HepG2 (cell line): ENCODE measurements around the gene BLOC1S4. TPM values are rescaled to one million over a fixed set of nuclear protein-coding genes. Genes with fewer than 3 reads are reported as not detected.

Experiments
- CBFB ChIP-seq: sonication (generic); formaldehyde crosslinking; IDR thresholded peaks from 2 replicates; pipeline ENCODE4 v1.4.0; 2020; ENCODE audit warnings: missing genetic modification reagents
- FOXJ3 ChIP-seq: sonication (generic); formaldehyde crosslinking; IDR thresholded peaks from 2 replicates; pipeline ENCODE4 v1.4.0; 2020; ENCODE audit warnings: missing genetic modification reagents, mild to moderate bottlenecking, borderline replicate concordance
- FOXO1 ChIP-seq: sonication (generic); formaldehyde crosslinking; IDR thresholded peaks from 2 replicates; pipeline ENCODE4 v1.4.0; 2020; ENCODE audit warnings: missing genetic modification reagents
- KAT8 ChIP-seq: IDR thresholded peaks from 2 replicates; pipeline ENCODE4 v1.6.1; 2016; ENCODE audit warnings: missing genetic modification reagents, missing compliant biosample characterization
- MIXL1 ChIP-seq: IDR thresholded peaks from 2 replicates; pipeline ENCODE4 v1.6.1; 2016
- PAF1 ChIP-seq: IDR thresholded peaks from 2 replicates; pipeline ENCODE4 v1.6.1; 2016; ENCODE audit warnings: missing genetic modification reagents, missing compliant biosample characterization
- SALL1 ChIP-seq: sonication (generic); formaldehyde crosslinking; IDR thresholded peaks from 2 replicates; pipeline ENCODE4 v1.8.0; 2022; ENCODE audit warnings: mild to moderate bottlenecking, missing genetic modification reagents
- SNRNP70 ChIP-seq: fragments of 200-400 bp; formaldehyde crosslinking; IDR thresholded peaks from 2 replicates; pipeline ENCODE4 v1.6.1; 2017; ENCODE audit warnings: mild to moderate bottlenecking, low read depth, low read length, moderate library complexity
- TMF1 ChIP-seq: sonication (generic); formaldehyde crosslinking; IDR thresholded peaks from 2 replicates; pipeline ENCODE4 v1.8.1; 2022; ENCODE audit warnings: low read depth, missing genetic modification reagents
- YEATS4 ChIP-seq: sonication (generic); formaldehyde crosslinking; IDR thresholded peaks from 2 replicates; pipeline ENCODE4 v1.4.0; 2020; ENCODE audit warnings: missing genetic modification reagents, borderline replicate concordance
- ZBTB42 ChIP-seq: sonication (generic); formaldehyde crosslinking; IDR thresholded peaks from 2 replicates; pipeline ENCODE4 v1.5.0; 2020; ENCODE audit warnings: mild to moderate bottlenecking, missing genetic modification reagents
- ZNF343 ChIP-seq: sonication (generic); formaldehyde crosslinking; IDR thresholded peaks from 2 replicates; pipeline ENCODE4 v1.4.0; 2020; ENCODE audit warnings: mild to moderate bottlenecking, missing genetic modification reagents
- ZNF350 ChIP-seq: sonication (generic); formaldehyde crosslinking; IDR thresholded peaks from 2 replicates; pipeline ENCODE4 v1.4.0; 2020; ENCODE audit warnings: mild to moderate bottlenecking, low read depth, missing genetic modification reagents, borderline replicate concordance
- ZNF670 ChIP-seq: sonication (generic); formaldehyde crosslinking; IDR thresholded peaks from 2 replicates; pipeline ENCODE4 v1.8.0; 2022; ENCODE audit warnings: mild to moderate bottlenecking, missing genetic modification reagents, borderline replicate concordance
- ZNF720 ChIP-seq: sonication (generic); formaldehyde crosslinking; IDR thresholded peaks from 2 replicates; pipeline ENCODE4 v1.4.0; 2020; ENCODE audit warnings: missing genetic modification reagents
- polyA plus RNA-seq, 8 experiments: library from polyadenylated mRNA; depleted of rRNA in 3 of 8; stranded (reverse) in 7 of 8; unstranded in 1 of 8; fragments of >200 nt; fragmentation: Illumina TruSeq in 4 of 8; extraction: Trizol in 4 of 8; gene quantifications; 2 replicates each; pipeline versions ENCODE4 v1.2.1 to v1.2.3, GENCODE V29; 2011 to 2016; ENCODE audit warnings: low read depth in 4 of 8, missing spikeins in 1 of 8, mixed read lengths in 1 of 8; ENCODE audit not compliant: insufficient read depth in 1 of 8
- total RNA-seq, 5 experiments: library from RNA; depleted of rRNA; stranded (reverse); fragments of >200 nt; fragmentation: Illumina TruSeq; extraction: Trizol; gene quantifications; 2 replicates each; pipeline ENCODE4 v1.2.3, GENCODE V29; 2016; ENCODE audit warnings: low read depth in 1 of 5
- TF ChIP-seq, protein P1 (sequence below), 2 experiments: sonication (generic) in 1 of 2; formaldehyde crosslinking in 1 of 2; IDR thresholded peaks; 2 replicates each; pipeline versions ENCODE4 v1.4.0 to v1.6.1; 2018 to 2020; ENCODE audit warnings: missing genetic modification reagents in 2 of 2, borderline replicate concordance in 1 of 2, low read depth in 1 of 2, mild to moderate bottlenecking in 1 of 2, missing biosample characterization in 1 of 2
- TF ChIP-seq, protein P2 (sequence below): sonication (generic); formaldehyde crosslinking; IDR thresholded peaks from 2 replicates; pipeline ENCODE4 v1.4.0; 2020; ENCODE audit warnings: missing genetic modification reagents, borderline replicate concordance
- TF ChIP-seq, protein P3 (sequence below): sonication (generic); formaldehyde crosslinking; IDR thresholded peaks from 2 replicates; pipeline ENCODE4 v1.4.0; 2020; ENCODE audit warnings: missing genetic modification reagents
- TF ChIP-seq, protein P4 (sequence below): sonication (generic); formaldehyde crosslinking; IDR thresholded peaks from 2 replicates; pipeline ENCODE4 v1.5.0; 2020; ENCODE audit warnings: missing genetic modification reagents
- TF ChIP-seq, protein P5 (sequence below): sonication (generic); formaldehyde crosslinking; IDR thresholded peaks from 2 replicates; pipeline ENCODE4 v1.8.0; 2022; ENCODE audit warnings: mild to moderate bottlenecking, missing genetic modification reagents, moderate library complexity

The BLOC1S4 gene
- total and polyA plus RNA-seq, 2 of the 13 experiments (the other 11 are each of a cell fraction or from before 2014, with no cell fraction given), result 15.5 to 20.9 TPM

DNA sequence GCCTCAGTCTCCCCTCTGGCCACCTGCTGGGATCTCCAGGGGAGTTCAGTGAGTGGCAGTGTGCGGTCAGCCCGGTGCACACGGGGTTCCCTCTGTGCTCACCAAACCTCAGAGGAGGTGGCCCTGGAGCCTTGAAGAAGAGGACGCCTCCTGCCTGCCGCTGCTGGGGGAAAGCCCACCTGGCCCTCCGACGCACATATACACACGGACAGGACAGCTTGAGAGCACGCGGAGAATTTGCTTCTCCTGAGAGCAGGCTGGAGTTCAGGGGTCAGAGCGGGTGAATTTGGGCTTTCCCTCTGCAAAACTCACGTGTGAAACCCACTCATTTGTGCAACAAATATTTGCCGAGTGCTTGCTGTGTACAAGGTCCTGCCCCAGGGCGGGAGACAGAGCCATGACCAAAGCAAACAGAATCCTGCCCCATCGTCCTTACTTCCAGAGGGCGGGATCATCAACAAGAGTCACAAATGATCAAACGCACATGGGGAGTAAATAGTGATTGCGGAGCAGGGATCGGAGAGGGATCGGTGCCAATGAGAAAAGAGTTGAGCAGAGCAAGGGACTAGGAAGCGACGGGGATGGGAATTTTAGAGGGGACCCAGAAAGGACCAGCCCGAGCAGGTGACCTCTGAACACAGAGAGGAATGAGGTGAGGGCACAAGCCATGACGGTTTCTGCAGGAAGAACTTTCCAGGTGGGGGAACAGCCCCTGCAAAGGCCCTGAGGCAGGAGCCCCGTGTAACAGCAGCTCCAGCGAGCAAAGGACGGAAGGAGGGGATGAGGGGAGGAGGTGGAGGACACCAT, 17.6 kb downstream of the BLOC1S4 start (continued):
- TF ChIP-seq ZNF720 (no peak), ZBTB42 (CRISPR knock-in tag) (no peak), SNRNP70 (no peak), ZNF343 (CRISPR knock-in tag) (no peak; the same call in 1 of the 2 replicates), YEATS4 (no peak), TMF1 (no peak; the same call in 1 of the 2 replicates), PAF1 (CRISPR knock-in tag) (no peak), FOXJ3 (peak; percentile 89), SALL1 (CRISPR knock-in tag) (peak; percentile 98), MIXL1 (CRISPR knock-in tag) (peak; percentile 86; the same call in 1 of the 2 replicates), ZNF350 (peak; percentile 72; the same call in 1 of the 2 replicates), CBFB (CRISPR knock-in tag) (no peak), KAT8 (CRISPR knock-in tag) (peak; percentile 57), ZNF670 (CRISPR knock-in tag) (0 out of 2 replicates have a peak, but pooled peaks have one; percentile 63), FOXO1 (CRISPR knock-in tag) (peak; percentile 87)
- TF ChIP-seq, protein P1, sequence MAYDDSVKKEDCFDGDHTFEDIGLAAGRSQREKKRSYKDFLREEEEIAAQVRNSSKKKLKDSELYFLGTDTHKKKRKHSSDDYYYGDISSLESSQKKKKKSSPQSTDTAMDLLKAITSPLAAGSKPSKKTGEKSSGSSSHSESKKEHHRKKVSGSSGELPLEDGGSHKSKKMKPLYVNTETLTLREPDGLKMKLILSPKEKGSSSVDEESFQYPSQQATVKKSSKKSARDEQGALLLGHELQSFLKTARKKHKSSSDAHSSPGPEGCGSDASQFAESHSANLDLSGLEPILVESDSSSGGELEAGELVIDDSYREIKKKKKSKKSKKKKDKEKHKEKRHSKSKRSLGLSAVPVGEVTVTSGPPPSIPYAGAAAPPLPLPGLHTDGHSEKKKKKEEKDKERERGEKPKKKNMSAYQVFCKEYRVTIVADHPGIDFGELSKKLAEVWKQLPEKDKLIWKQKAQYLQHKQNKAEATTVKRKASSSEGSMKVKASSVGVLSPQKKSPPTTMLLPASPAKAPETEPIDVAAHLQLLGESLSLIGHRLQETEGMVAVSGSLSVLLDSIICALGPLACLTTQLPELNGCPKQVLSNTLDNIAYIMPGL (CRISPR knock-in tag; IDR thresholded peaks at IDR 0.05; ENCODE audit: borderline replicate concordance in 1 of 2, low read depth in 1 of 2), result peak; percentile 39 to 43; a peak in 1 of 4 replicates
- TF ChIP-seq, protein P2, sequence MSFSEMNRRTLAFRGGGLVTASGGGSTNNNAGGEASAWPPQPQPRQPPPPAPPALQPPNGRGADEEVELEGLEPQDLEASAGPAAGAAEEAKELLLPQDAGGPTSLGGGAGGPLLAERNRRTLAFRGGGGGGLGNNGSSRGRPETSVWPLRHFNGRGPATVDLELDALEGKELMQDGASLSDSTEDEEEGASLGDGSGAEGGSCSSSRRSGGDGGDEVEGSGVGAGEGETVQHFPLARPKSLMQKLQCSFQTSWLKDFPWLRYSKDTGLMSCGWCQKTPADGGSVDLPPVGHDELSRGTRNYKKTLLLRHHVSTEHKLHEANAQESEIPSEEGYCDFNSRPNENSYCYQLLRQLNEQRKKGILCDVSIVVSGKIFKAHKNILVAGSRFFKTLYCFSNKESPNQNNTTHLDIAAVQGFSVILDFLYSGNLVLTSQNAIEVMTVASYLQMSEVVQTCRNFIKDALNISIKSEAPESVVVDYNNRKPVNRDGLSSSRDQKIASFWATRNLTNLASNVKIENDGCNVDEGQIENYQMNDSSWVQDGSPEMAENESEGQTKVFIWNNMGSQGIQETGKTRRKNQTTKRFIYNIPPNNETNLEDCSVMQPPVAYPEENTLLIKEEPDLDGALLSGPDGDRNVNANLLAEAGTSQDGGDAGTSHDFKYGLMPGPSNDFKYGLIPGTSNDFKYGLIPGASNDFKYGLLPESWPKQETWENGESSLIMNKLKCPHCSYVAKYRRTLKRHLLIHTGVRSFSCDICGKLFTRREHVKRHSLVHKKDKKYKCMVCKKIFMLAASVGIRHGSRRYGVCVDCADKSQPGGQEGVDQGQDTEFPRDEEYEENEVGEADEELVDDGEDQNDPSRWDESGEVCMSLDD, result no peak
- TF ChIP-seq, protein P3, sequence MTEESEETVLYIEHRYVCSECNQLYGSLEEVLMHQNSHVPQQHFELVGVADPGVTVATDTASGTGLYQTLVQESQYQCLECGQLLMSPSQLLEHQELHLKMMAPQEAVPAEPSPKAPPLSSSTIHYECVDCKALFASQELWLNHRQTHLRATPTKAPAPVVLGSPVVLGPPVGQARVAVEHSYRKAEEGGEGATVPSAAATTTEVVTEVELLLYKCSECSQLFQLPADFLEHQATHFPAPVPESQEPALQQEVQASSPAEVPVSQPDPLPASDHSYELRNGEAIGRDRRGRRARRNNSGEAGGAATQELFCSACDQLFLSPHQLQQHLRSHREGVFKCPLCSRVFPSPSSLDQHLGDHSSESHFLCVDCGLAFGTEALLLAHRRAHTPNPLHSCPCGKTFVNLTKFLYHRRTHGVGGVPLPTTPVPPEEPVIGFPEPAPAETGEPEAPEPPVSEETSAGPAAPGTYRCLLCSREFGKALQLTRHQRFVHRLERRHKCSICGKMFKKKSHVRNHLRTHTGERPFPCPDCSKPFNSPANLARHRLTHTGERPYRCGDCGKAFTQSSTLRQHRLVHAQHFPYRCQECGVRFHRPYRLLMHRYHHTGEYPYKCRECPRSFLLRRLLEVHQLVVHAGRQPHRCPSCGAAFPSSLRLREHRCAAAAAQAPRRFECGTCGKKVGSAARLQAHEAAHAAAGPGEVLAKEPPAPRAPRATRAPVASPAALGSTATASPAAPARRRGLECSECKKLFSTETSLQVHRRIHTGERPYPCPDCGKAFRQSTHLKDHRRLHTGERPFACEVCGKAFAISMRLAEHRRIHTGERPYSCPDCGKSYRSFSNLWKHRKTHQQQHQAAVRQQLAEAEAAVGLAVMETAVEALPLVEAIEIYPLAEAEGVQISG (CRISPR knock-in tag), result peak; percentile 62
- TF ChIP-seq, protein P4, sequence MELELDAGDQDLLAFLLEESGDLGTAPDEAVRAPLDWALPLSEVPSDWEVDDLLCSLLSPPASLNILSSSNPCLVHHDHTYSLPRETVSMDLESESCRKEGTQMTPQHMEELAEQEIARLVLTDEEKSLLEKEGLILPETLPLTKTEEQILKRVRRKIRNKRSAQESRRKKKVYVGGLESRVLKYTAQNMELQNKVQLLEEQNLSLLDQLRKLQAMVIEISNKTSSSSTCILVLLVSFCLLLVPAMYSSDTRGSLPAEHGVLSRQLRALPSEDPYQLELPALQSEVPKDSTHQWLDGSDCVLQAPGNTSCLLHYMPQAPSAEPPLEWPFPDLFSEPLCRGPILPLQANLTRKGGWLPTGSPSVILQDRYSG (CRISPR knock-in tag), result no peak
- TF ChIP-seq, protein P5, sequence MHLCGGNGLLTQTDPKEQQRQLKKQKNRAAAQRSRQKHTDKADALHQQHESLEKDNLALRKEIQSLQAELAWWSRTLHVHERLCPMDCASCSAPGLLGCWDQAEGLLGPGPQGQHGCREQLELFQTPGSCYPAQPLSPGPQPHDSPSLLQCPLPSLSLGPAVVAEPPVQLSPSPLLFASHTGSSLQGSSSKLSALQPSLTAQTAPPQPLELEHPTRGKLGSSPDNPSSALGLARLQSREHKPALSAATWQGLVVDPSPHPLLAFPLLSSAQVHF (CRISPR knock-in tag), result no peak
